Measurements from ENCODE around the gene COL23A1.

The COL23A1 gene

GRCh38 chr5:178339272-178339671, 250.9 kb downstream of the COL23A1 start:
- DNase-seq (ENCODE audit: extremely low spot score, insufficient read length, low read depth) (no peak), FAIRE-seq (no peak)

GRCh38 chr5:178338750-178339144, 251.4 kb downstream of the COL23A1 start:
- DNase-seq (ENCODE audit: extremely low spot score, insufficient read length, low read depth) (no peak), FAIRE-seq (no peak)

- DNase-seq (ENCODE audit: extremely low spot score, insufficient read length, low read depth): no peak
- no peak for FAIRE-seq
Observed at GRCh38 chr5:178338126-178338749, 252.0 kb downstream of the COL23A1 start.

- FAIRE-seq (no peak), DNase-seq (ENCODE audit: extremely low spot score, insufficient read length, low read depth) (no peak)
Observed at GRCh38 chr5:178337334-178337741, 252.9 kb downstream of the COL23A1 start.

GRCh38 chr5:178336889-178337288, 253.3 kb downstream of the COL23A1 start:
- DNase-seq (ENCODE audit: extremely low spot score, insufficient read length, low read depth) (no peak), FAIRE-seq (no peak)

GRCh38 chr5:178335302-178336030, 254.7 kb downstream of the COL23A1 start:
- DNase-seq (ENCODE audit: extremely low spot score, insufficient read length, low read depth) (no peak), FAIRE-seq (no peak)

GRCh38 chr5:178334861-178335260, 255.3 kb downstream of the COL23A1 start:
- DNase-seq (ENCODE audit: extremely low spot score, insufficient read length, low read depth): no peak
- no peak for FAIRE-seq

- DNase-seq (ENCODE audit: extremely low spot score, insufficient read length, low read depth) (no peak), FAIRE-seq (no peak)
Observed at GRCh38 chr5:178333821-178334481, 256.2 kb downstream of the COL23A1 start.

GRCh38 chr5:178332210-178332641, 258.0 kb downstream of the COL23A1 start:
- DNase-seq (ENCODE audit: extremely low spot score, insufficient read length, low read depth) (no peak), FAIRE-seq (no peak)

GRCh38 chr5:178331491-178331996, 258.6 kb downstream of the COL23A1 start:
- DNase-seq (ENCODE audit: extremely low spot score, insufficient read length, low read depth): no peak
- no peak for FAIRE-seq

GRCh38 chr5:178330791-178331404, 259.3 kb downstream of the COL23A1 start:
- DNase-seq (ENCODE audit: extremely low spot score, insufficient read length, low read depth) (no peak), FAIRE-seq (no peak)

GRCh38 chr5:178328826-178329730, 261.1 kb downstream of the COL23A1 start:
- DNase-seq (ENCODE audit: extremely low spot score, insufficient read length, low read depth) (no peak), FAIRE-seq (no peak)

GRCh38 chr5:178327931-178328711, 262.1 kb downstream of the COL23A1 start:
- no peak for FAIRE-seq
- no peak for DNase-seq (ENCODE audit: extremely low spot score, insufficient read length, low read depth)

- DNase-seq (ENCODE audit: extremely low spot score, insufficient read length, low read depth): no peak
- FAIRE-seq: no peak
Observed at GRCh38 chr5:178327446-178327845, 262.7 kb downstream of the COL23A1 start.

- FAIRE-seq (no peak), DNase-seq (ENCODE audit: extremely low spot score, insufficient read length, low read depth) (no peak)
Observed at GRCh38 chr5:178326374-178326715, 263.8 kb downstream of the COL23A1 start.

GRCh38 chr5:178325679-178326373, 264.4 kb downstream of the COL23A1 start:
- FAIRE-seq (no peak), DNase-seq (ENCODE audit: extremely low spot score, insufficient read length, low read depth) (no peak)

GRCh38 chr5:178325311-178325678, 264.9 kb downstream of the COL23A1 start:
- FAIRE-seq: no peak
- no peak for DNase-seq (ENCODE audit: extremely low spot score, insufficient read length, low read depth)

All from GM18507 (cell line).